ENCODE results near the gene PCBP3.
"Not testable (repeated sequence)": the region's sequence is repeated elsewhere in the genome, so short reads cannot be mapped to it uniquely, and the experiment has no call there.

Gene PCBP3

DNA sequence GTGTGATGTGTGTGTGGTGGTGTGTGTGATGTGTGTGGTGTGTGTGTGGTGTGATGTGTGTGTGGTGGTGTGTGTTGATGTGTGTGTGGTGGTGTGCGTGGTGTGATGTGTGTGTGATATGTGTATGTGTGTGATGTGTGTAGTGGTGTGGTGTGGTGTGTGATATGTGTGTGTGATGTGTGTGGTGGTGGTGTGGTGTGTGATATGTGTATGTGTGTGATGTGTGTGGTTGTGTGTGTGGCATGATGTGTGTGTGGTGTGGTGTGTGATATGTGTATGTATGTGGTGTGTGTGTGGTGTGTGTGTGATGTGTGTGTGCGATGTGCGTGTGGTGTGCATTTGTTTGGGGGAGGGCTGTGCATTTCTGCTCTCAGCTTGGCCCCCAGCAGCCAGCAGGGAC, 7.1 kb upstream of the PCBP3 start:
- no peak for DNase-seq

DNA sequence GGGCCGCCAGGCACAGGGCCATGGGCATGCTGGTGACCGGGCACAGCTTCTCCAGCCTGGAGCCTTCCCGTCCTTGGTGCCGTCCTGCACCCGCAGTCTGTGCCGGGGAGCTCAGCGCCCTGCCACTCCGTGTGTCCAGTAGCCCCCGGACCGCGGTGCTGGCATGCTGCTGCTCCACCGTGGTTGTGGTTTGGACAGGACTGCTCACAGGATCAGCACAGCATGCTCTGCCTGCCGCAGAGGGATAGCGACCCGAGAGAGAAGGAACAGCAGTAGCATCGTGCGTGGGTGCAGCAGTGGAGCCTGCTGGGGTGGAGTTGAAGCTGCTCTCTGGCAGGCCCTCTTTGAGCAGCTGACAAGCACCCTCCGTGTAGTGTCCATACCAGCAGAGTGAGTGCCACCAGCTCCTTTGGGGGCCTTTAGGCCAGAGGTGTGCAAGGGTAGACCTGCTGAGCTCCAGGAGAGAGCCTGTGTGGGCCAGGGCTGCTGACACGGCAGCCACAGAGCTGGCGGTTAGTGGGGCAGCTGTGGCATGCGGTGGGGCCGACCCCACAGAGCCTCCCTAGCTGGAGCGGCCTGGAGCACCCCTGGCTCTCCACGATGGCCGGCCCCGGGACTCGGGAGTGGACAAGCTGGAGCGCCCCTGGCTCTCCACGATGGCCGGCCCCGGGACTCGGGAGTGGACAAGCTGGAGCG, 6.4 kb upstream of the PCBP3 start:
- no peak for DNase-seq

DNA sequence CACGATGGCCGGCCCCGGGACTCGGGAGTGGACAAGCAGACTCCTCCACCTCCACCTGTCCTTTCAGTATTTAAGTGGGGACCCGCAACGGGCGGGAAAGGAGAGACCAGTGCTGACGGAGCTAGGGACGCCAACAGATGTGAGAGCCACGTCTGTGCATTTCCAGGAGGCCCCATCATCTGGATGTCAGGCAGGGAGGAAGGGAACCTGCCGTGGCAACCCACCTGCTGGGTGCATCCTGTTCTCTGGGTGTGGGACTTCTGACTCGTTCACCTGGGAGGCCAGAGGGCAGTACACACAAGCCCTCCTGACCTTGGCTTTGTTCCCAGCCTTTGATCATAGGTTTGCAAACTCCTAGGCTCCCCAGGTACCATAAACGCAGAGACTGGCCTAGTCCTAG, 5.6 kb upstream of the PCBP3 start:
- DNase-seq: no peak

DNA sequence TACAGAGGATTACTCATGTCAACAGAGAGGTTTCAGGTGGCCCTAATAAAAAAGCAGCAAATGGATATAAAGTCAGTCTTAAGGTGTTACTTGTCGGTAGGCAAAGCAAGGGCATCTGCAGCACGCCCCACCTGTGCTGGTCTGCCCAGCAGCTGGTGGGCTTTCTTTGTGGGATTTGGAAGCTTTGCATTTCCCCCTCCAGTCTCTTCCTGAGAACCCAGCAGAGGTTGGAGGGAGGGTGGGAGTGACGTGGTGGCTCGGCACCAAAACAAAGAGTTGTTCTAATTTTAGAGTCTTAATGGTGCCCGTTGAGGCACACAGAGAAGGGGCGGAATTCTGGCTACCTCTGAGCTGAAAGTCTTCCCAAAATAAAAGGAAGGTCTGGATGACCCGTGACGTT, 4.8 kb upstream of the PCBP3 start:
- no peak for DNase-seq

DNA sequence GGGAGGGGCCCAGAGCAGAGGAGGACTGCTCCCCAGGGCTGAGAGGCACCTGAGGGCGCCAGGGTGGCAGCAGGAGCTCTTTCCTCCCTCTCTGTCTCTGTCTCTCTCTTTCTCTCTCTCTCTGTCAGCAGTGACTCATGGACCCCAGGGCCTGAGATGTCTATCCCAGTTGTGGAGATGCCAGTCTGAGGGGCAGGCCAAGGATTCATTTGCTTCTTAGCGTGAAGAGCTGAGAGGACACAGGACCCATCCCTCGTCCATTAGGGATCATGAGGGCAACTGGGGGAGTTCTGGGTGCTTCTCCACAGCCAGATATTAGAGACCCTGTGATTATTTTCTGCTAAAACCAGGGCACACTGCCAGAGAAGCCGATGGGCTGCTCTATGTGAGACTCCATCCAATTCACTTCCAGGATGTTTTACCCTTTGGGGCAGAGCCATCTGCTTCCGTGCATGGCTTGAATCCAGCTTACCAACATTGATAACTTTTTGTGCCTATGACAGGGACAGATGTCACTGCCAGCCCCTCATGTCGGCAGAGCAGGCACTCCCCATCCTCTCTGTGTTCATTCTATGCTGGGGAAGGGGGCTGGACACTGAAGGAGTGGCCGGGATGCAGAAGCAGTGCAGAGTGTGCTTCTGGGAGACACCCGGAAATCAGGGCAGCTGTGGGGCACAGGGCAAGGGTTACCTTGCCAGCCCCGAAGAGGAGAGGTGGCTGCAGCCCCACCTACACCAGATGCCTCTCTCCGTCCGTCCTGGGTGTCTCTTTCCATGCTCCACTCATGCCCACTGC, 4.1 kb upstream of the PCBP3 start:
- DNase-seq: no peak

DNA sequence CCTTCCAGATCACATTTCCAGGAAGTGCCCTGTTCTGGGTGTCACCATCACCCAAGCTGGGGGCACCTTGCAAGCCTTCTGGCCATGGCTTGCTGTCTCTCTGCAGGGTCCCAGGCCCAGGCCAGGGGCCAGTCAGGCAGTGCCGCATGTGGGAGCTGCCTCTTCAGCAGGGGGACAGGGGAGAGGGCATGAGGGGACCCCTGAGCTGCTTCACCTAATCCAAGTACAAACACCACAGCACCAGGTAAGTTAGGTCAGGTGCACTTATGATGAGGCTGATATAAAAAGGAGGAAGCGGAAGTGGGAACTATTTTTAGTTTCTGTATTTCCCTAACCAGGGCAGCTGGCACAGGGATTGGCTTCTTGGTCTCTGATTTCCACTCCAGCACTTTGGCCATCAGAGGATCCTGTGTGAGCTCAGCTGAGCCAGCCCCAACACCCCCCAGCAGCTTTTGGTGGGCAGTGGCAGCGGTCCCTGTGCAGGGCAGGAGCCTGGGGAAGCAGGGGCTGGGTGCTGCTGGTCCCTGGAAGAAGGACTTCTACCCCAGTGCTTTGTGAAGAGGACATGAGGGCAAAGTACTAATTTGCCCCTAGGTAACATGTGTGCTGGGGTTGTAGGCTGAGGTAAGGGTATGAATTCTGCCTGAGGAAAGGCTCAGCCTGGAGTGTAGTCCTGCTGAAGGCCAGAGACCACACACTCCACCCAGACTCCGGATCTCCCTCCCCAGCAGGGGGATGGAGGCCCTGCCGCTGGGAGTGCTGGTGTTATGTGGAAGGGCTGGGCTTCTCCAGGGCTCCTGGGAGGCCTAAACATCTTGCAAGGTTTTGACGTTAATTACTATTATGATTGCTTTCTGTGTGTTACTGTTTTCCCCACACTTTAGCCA, 3.3 kb upstream of the PCBP3 start:
- peak; percentile 27 for DNase-seq

DNA sequence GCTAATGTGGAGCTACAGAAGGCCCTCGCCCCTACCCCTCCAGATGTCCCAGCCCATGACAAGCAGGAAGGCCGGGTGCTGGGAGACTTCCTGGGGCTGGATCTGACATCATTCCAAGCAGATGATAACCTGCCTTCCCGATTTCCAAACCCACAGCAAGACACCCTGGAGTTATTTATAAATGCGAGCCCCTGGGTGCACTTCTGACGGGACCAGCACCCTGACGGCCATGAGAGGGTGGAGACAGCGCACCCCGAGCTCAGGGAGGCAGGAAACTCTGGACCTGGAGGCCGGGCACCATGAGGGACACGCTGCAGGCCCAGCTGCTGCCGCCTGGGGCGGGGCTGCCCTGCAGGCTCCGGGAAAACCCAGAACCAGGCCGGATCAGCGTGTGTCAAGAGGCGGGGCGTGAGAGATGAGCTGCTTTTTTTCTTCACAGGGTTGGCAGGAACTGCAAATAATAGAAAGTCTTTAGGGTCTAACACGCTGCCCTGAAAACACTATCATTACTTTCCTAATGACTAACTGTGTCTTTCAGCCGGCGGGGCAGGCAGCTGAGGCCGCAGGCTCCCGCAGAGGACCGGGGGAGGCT, 2.5 kb upstream of the PCBP3 start:
- peak; percentile 67 for DNase-seq

DNA sequence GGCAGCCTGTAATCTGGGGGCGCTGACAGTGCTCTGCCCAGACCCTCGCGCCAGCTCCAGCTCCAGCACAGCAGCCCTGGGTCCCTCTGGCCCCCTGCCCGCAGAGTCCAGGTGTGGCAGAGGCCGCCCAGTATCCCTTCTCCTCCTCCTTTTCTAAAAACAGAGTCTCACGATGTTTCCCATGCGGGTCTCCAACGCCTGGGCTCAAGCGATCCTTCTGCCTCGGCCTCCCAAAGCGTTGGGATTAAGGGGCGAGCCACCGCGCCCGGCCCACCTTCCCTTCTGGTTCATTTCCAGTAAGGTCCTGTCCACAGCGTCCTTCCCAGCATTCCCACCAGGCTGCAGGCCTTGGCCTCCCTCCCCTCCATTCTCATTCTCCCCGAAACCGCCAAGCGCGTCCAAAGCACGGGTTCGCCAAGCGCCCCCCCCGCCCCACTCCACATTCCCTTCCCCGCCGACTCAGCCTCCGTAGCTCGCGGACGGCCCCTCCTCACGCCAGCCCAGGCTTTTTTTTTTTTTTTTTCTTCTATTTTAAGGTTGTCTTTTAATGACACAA, 2.0 kb upstream of the PCBP3 start:
- DNase-seq: no peak

DNA sequence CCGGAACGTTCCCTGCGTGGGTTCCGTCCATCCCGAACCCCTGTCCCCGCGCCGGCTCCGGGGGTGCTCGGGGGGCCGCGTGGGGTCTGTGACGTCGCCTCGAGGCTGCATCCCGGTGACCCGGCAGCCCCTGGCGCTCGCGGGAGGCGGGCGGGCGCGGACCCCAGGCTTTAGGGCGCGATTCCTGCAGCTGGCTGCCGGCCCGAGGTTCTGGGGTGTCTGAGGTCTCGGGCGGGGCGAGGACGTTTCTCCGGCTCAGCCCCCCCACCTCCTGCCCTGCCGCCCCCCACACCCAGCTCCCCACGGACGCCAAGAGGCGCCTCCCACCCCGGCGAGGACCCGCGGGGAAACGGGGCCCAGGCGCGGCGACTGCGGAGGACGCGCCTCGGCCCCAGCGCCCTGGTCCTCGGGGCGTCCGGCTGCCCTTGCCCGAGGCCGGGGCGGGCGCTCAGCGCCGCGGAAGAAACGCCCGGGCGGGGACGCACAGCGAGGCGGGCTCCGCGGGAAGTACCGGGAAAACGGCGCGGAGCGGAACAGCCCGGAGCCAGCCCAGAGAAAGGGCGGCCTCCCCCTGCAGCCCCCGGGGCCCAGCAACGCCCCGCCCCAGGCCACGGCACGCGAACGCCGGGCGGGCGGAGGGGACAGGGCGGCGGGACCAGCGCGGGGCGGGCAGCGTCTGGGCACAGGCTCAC, 1.3 kb upstream of the PCBP3 start:
- peak; percentile 70 for DNase-seq

DNA sequence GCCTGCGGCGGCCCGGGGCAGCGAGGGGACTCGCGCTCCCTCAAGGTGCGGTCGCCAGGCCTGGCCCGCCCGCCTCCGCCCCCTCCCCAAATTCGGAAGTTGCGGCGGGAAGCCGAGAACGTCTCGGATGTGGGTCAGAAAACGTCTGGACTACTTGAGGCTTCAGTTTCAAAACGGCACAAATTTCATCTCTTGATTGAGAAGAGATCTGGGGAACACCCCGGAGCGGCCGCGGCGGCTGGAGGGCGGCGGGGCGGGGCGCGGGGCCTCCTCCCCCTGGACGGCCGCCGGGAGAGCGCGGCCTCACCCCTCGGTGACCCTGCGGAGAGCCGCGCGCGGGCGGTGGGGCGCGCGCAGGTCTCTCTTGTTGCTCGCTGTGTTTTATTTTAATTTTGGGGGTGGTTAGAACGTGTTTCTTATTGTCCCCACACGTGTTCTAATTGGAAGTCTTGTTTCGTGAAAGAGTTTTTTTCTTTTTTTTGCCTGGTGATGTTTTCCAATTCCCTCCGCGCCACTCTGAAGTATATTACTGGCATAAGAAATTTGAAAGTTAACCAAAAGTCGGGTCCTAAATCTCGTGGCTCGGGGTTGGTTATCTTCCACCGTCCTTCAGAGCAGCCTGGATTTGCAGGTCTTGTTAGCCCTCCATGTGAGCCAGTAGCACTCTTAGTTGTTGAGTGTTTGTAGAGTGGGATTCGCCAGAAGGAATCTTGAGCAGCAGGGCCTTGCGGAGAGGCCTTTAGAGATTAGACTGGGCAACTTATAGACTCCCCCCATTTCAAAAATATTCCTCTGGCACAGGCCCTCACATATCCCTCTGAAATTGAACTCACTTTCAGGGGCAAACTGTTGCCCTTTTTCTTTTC, 749 bp downstream of the PCBP3 start:
- DNase-seq: peak; percentile 53

DNA sequence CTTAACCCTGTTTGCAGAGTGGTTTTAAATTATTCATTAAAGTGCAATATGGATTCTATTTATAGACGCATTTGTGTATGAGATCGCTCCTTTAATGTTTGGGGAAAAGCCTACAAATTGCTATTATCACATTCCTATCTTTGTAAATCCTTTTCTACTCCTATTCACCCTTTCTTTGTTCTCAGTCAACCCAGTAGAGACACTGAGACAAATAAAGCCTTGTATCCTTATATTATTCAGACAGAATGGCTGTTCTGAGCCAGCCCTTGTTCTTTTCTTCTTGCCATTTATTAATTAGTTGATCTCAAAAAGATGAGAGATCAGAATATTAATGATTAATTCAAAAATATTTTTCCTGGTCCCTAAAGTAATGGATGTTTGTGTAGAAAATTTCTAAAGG, 8.4 kb downstream of the PCBP3 start:
- no peak for DNase-seq

DNA sequence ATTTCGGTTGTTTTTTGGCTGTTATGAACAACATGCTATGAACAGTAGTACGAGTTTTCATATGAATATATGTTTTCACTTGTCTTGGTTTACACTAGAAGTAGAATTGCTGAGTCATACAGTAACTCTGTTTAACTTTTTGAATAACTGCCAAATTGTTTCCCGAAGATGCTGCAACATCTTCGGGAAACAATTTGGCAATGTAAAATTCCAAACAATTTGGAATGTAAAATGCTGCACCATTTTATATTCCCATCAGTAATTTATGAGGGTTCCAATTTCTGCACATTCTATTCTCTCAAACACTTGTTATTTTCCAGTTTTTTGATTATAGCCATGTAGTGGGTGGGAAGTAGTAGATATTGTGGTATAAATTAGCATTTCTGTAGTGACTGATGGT, 11.6 kb downstream of the PCBP3 start:
- no peak for DNase-seq

DNA sequence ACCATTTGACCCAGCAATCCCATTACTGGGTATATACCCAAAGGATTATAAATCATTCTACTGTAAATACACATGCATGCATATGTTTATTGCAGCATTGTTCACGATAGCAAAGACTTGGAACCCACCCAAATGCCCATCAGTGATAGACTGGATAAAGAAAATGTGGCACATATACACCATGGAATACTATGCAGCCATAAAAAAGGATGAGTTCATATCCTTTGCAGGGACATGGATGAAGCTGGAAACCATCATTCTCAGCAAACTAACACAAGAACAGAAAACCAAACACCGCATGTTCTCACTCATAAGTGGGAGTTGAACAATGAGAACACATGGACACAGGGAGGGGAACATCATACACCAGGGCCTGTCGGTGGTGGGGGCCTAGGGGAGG, 12.6 kb downstream of the PCBP3 start:
- DNase-seq: not testable (repeated sequence)

DNA sequence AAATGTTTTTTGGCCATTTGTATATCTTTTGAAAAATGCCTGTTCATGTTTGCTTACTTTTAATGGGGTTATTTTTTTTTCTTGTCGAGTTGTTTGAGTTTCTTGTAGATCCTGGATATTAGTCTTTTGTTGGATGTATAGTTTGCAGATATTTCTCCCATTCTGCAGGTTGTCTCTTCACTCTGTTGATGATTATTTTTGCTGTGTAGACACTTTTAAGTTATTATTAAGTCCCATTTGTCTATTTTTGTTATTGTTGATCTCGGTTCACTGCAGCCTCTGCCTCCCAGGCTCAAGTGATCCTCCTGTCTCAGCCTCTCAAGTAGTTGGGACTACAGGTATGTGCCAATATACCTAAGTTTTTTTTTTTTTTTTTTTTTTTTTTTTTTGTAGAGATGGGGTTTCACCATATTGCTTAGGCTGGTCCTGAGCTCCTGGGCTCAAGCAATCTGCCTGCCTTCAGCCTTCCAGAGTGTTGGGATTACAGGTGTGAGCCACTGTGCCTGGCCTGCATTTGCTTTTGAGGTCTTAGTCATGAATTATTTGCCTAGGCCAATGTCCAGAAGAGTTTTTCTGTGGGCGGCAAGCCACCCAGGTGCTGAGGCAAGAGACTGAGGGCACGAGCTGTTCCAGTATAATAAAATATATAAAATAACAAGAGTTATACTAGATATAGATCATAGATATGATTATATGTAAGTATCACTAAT, 18.5 kb downstream of the PCBP3 start:
- DNase-seq: not testable (repeated sequence)

DNA sequence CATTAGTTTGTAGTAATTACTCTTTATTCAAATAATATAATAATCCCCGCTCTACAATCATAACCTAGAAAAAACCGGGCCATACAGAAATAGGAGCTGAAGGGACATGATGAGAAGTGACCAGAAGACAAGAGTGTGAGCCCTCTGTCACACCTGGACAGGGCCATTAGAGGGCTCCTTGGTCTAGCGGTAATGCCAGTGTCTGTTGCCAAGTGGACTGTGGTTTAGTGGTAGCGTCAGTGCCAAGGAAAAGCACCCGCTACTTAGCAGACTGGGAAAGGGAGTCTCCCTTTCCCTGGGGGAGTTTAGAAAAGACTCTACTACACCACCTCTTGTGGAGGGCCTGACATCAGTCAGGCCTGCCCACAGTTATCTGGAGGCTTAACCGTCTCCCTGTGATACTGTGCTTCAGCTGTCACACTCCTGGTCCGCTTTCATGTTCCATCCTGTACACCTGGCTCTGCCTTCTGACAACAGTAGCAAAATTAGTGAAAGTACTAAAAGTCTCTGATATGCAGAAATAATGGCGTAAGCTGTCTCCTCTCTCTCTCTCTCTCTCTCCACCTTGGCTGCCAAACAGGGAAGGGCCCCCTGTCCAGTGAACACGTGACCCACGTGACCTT, 19.2 kb downstream of the PCBP3 start:
- DNase-seq: not testable (repeated sequence)

DNA sequence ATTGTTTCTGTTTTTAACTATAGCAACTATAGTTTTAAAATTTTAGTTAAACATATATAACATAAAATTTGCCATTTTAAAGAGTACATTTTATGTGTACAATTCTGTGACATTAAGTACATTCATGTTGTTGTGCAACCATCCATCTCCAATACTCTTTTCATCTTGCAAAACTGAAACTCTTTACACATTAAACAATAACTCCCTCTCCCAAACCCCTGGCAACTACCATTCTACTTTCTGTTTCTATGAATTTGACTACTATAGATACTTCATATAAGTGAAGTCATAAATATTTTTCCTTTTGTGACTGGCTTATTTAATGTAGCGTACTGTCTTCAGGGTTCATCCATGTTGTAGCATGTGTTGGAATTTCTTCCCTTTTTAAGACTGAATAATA, 25.9 kb downstream of the PCBP3 start:
- DNase-seq: no peak

DNA sequence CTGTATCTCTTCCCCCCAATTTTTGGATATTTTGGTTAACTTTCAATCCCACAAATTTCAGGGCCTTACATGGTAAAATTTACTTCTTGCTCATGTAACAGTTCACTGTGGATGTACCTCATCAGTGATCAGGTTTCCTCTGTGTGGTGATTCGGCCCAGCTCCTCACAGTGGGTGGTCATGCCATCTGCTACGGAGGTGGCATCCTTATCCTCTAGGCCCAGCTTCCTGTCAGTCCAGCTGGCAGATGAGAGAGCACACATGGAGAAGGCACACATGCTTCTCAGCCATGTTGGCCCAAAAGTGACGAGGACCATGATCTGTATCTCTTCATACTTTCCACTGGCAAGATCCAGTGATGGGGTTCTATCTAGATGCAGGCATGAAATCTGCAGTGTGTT, 27.2 kb downstream of the PCBP3 start:
- no peak for DNase-seq

DNA sequence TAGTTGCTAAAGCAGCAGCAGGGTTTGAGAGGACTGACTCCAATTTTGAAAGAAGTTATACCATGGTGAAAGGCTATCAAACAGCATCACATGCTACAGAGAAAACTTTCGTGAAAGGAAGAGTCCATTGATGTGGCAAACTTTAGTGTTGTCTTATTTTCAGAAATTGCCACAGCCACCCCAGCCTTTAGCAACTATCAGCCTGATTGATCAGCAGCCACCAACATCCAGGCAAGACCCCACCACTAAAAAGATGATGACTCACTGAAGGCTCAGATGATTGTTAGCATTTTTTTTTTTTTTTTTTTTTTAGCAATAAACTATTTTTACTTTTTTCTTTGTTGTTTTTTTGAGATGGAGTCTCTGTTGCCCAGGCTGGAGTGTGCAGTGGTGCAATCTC, 35.3 kb downstream of the PCBP3 start:
- not testable (repeated sequence) for DNase-seq

DNA sequence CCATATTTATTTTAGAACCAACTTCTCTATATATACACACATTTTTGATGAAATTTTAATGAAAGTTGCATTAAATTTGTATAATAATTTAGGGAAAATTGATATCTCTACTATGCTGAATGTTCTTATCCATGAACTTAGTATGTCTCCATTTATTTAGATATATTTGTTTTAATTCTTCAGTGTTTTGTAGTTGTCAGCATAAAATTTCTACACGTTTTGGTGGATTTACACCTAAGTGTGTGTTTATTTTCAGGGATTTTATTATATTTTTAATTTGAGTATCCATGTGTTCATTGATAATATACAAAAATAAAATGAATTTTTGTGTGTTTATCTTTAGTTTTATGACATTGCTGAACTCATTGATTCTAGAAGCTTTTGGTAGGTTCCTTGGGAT, 36.7 kb downstream of the PCBP3 start:
- DNase-seq: no peak

DNA sequence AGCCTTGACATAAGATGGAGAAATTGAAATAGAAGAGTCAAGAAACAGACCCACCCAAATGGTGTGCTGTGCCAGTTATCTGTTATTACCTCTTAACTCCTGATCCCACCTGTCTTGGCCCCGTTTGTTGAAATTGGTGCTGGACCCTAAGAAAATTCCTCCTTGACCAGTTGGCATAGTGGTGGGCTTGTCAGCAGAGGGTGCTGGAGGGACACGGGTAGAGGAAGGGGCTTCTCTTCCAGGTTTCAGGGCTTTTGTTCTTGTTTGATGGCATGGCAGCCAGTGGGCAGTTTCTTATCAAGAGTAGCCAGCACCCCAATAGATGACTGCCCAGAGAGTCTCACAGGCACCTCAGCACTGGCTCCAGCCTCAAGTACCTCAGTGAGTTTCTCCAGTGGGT, 51.6 kb downstream of the PCBP3 start:
- peak; percentile 20 for DNase-seq

Measured in NCI-H82 (cell line).